ENCODE results near the gene MTX3. TPM values are rescaled to one million over a fixed set of nuclear protein-coding genes. Genes with fewer than 3 reads are reported as not detected.
A peak's percentile ranks its signal among the peaks of the same experiment; 100 is the strongest.

MTX3 gene, protein sequence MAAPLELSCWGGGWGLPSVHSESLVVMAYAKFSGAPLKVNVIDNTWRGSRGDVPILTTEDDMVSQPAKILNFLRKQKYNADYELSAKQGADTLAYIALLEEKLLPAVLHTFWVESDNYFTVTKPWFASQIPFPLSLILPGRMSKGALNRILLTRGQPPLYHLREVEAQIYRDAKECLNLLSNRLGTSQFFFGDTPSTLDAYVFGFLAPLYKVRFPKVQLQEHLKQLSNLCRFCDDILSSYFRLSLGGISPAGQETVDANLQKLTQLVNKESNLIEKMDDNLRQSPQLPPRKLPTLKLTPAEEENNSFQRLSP
- 5.7 and 5.9 TPM in 2 replicates for polyA plus RNA-seq (2013)

DNA sequence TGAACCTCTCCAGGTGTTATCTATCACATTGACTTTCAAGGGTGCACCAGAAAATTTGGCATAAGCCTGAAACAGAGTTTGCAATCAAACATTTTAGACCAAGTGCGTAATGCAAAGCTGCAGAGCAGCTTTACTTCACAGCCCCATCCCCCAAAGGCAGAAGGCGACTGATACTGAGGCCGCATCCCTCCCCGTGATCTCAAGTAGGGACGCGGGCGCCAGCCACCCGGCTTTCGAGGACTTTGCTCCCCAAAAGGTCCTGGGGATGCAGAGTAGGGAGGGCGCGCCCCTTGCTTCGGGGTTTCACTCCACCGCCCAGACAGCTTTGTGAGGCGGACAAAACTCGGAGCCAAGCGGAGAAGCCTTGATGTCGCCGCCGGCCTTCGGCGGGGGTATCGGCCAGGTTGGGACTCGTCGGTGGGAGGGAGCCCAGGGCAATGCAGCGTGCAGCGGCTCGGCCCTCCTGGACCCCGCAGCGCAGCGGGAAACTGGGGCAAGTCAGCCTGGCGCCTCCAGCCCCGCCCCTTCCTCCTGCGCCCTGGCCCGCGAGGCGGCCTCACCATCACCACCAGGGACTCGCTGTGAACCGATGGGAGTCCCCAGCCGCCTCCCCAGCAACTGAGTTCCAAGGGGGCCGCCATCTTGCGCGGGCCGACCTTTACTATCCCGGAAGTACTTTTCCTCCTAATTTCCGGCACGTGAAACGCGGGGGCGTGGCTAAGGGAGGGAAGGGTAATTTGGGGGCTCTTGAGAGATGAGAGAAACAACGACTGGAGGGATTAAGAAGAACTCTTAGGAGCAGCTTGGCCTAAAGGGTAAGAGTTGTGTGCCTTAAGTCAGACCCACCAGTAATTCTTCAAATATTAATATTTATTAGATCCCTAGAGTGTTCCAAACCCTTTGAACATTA is at the start of gene MTX3:
MTX3 (minus strand) TSS at position 665 of the 910 bp plus-strand sequence; CDS start at position 641, 24 bp downstream.
- peak within 1 kb of the TSS; percentile 95 for H3K18ac ChIP-seq (ENCODE audit: low read length)
- H3K79me1 ChIP-seq (ENCODE audit: low read length), result peaks cover 3% of the 10 kb centered on the region
- H3K36me3 ChIP-seq (ENCODE audit: control insufficient read depth in 1 of 2, insufficient read depth in 2 of 2, low read length in 2 of 2), result peaks cover 3 to 7% of the 10 kb centered on the region in 2 experiments
- H2BK120ac ChIP-seq (ENCODE audit: insufficient read depth, low read length, poor library complexity), result peak within 1 kb of the TSS; percentile 76
- H3K4me1 ChIP-seq (ENCODE audit: control insufficient read depth in 1 of 2, insufficient read depth in 2 of 2, low read length in 2 of 2), result peaks cover 0 to 2% of the 10 kb centered on the region in 2 experiments
- WGBS (ENCODE audit: extremely low coverage, insufficient coverage, insufficient read length), result no CpG with 5 or more reads among the region's 50 CpGs
- peak within 1 kb of the TSS; percentile 99 for H4K8ac ChIP-seq (ENCODE audit: low read depth, low read length)
- peak within 1 kb of the TSS; percentile 45 for H2BK5ac ChIP-seq (ENCODE audit: low read depth, low read length, poor library complexity)
- H3K23ac ChIP-seq (ENCODE audit: low read length), result no peak within 1 kb of the TSS
- peaks cover 3% of the 10 kb centered on the region for H3K79me2 ChIP-seq (ENCODE audit: control insufficient read depth, insufficient read depth, low read length, poor library complexity)
- peak within 1 kb of the TSS; percentile 97 for H4K12ac ChIP-seq (ENCODE audit: low read depth, low read length)
- H2AK5ac ChIP-seq (ENCODE audit: low read length), result no peak within 1 kb of the TSS
- peak within 1 kb of the TSS; percentile 99 for H3K4me2 ChIP-seq (ENCODE audit: low read length)
- peak; percentile 63 to 78 for DNase-seq
- H2BK12ac ChIP-seq (ENCODE audit: low read length), result no peak within 1 kb of the TSS
- H3K9ac ChIP-seq (ENCODE audit: low read length), result peak within 1 kb of the TSS; percentile 88
- H3K27me3 ChIP-seq (ENCODE audit: insufficient read depth, low read length), result no peaks in the 10 kb centered on the region
- H3K4me3 ChIP-seq (ENCODE audit: low read depth, low read length), result peak within 1 kb of the TSS; percentile 86
- peak within 1 kb of the TSS; percentile 74 for H3K27ac ChIP-seq (ENCODE audit: low read depth, low read length)
- H3K4ac ChIP-seq (ENCODE audit: low read depth, low read length), result peak within 1 kb of the TSS; percentile 83
- peak within 1 kb of the TSS; percentile 97 for H2AFZ ChIP-seq (ENCODE audit: insufficient read depth, low read length, poor library complexity)
- H3K14ac ChIP-seq (ENCODE audit: low read length), result peak within 1 kb of the TSS; percentile 94
- no peaks in the 10 kb centered on the region for H3K9me3 ChIP-seq (ENCODE audit: insufficient read depth, low read depth, low read length)
- H4K91ac ChIP-seq (ENCODE audit: low read depth, low read length), result peak within 1 kb of the TSS; percentile 86

DNA sequence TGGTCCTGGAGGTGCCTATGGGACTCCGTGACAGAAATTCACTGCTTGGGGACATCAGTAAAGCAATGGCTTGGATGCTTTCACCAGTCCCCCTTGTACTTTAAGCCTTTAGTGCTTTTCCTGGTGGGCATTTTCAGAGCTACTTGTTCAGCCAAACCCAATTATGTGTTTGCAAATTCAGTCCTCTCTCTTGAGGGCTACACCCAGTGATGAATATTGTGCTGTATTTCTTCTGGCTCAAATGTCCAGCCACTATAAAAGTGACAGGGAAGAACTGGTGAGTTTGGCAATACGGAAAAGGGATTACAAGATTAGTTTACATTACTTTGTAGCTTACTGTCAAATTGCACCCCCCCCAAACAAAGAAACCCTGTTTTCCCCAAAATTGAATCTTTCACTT is 48.6 kb upstream of the MTX3 start:
- Histone ChIP-seq H3K9me3 (ENCODE audit: insufficient read depth, low read depth, low read length) (no peaks in the 10 kb centered on the region), H3K14ac (ENCODE audit: low read length) (no peak overlapping the region), H3K9ac (ENCODE audit: low read length) (no peak overlapping the region), H3K79me2 (ENCODE audit: control insufficient read depth, insufficient read depth, low read length, poor library complexity) (no peaks in the 10 kb centered on the region), H3K79me1 (ENCODE audit: low read length) (no peaks in the 10 kb centered on the region), H2BK5ac (ENCODE audit: low read depth, low read length, poor library complexity) (no peak overlapping the region), H3K23ac (ENCODE audit: low read length) (no peak overlapping the region), H2BK120ac (ENCODE audit: insufficient read depth, low read length, poor library complexity) (no peak overlapping the region), H3K18ac (ENCODE audit: low read length) (no peak overlapping the region), H3K4ac (ENCODE audit: low read depth, low read length) (no peak overlapping the region), H4K12ac (ENCODE audit: low read depth, low read length) (no peak overlapping the region), H2AFZ (ENCODE audit: insufficient read depth, low read length, poor library complexity) (no peak overlapping the region), H4K8ac (ENCODE audit: low read depth, low read length) (no peak overlapping the region), H3K36me3 (ENCODE audit: control insufficient read depth in 1 of 2, insufficient read depth in 2 of 2, low read length in 2 of 2) (no peaks in the 10 kb centered on the region), H4K91ac (ENCODE audit: low read depth, low read length) (no peak overlapping the region), H3K27ac (ENCODE audit: low read depth, low read length) (no peak overlapping the region), H2BK12ac (ENCODE audit: low read length) (no peak overlapping the region), H3K4me2 (ENCODE audit: low read length) (no peak overlapping the region), H2AK5ac (ENCODE audit: low read length) (no peak overlapping the region), H3K4me3 (ENCODE audit: low read depth, low read length) (no peak overlapping the region), H3K4me1 (ENCODE audit: control insufficient read depth in 1 of 2, insufficient read depth in 2 of 2, low read length in 2 of 2) (peaks cover 4 to 7% of the 10 kb centered on the region in 2 experiments), H3K27me3 (ENCODE audit: insufficient read depth, low read length) (peaks cover 19% of the 10 kb centered on the region)
- no peak for DNase-seq
- no CpG with 5 or more reads among the region's 2 CpGs for WGBS (ENCODE audit: extremely low coverage, insufficient coverage, insufficient read length)

DNA sequence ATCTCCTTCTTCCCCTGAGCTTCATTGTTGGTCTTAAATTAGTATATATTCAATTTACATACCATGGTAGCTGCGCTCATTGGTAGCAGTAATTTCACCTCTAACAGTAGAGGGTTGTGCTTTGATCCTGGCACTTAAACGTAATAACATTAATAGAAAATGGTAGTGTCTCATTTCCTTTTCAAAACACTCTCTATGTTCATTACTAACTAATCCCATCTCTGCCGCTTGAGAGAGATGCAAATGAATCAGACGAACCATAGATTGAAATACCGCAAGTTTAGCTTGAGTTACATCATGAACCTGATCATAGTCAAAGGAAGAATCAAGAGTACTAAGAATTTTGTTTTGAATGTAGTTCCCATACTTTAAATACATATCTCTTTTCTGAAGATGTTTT is 46.3 kb upstream of the MTX3 start:
- Histone ChIP-seq H3K4me2 (ENCODE audit: low read length) (no peak overlapping the region), H2BK12ac (ENCODE audit: low read length) (no peak overlapping the region), H2BK5ac (ENCODE audit: low read depth, low read length, poor library complexity) (no peak overlapping the region), H3K9ac (ENCODE audit: low read length) (no peak overlapping the region), H4K12ac (ENCODE audit: low read depth, low read length) (no peak overlapping the region), H4K91ac (ENCODE audit: low read depth, low read length) (no peak overlapping the region), H3K36me3 (ENCODE audit: control insufficient read depth in 1 of 2, insufficient read depth in 2 of 2, low read length in 2 of 2) (no peaks in the 10 kb centered on the region), H2AFZ (ENCODE audit: insufficient read depth, low read length, poor library complexity) (no peak overlapping the region), H3K14ac (ENCODE audit: low read length) (no peak overlapping the region), H2BK120ac (ENCODE audit: insufficient read depth, low read length, poor library complexity) (no peak overlapping the region), H3K79me2 (ENCODE audit: control insufficient read depth, insufficient read depth, low read length, poor library complexity) (no peaks in the 10 kb centered on the region), H4K8ac (ENCODE audit: low read depth, low read length) (no peak overlapping the region), H3K18ac (ENCODE audit: low read length) (no peak overlapping the region), H3K27ac (ENCODE audit: low read depth, low read length) (no peak overlapping the region), H3K9me3 (ENCODE audit: insufficient read depth, low read depth, low read length) (no peaks in the 10 kb centered on the region), H3K4me1 (ENCODE audit: control insufficient read depth in 1 of 2, insufficient read depth in 2 of 2, low read length in 2 of 2) (peaks cover 4 to 7% of the 10 kb centered on the region in 2 experiments), H3K4ac (ENCODE audit: low read depth, low read length) (no peak overlapping the region), H3K23ac (ENCODE audit: low read length) (no peak overlapping the region), H3K27me3 (ENCODE audit: insufficient read depth, low read length) (peaks cover 27% of the 10 kb centered on the region), H2AK5ac (ENCODE audit: low read length) (no peak overlapping the region), H3K79me1 (ENCODE audit: low read length) (no peaks in the 10 kb centered on the region), H3K4me3 (ENCODE audit: low read depth, low read length) (no peak overlapping the region)
- no peak for DNase-seq
- no CpG with 5 or more reads among the region's 5 CpGs for WGBS (ENCODE audit: extremely low coverage, insufficient coverage, insufficient read length)

DNA sequence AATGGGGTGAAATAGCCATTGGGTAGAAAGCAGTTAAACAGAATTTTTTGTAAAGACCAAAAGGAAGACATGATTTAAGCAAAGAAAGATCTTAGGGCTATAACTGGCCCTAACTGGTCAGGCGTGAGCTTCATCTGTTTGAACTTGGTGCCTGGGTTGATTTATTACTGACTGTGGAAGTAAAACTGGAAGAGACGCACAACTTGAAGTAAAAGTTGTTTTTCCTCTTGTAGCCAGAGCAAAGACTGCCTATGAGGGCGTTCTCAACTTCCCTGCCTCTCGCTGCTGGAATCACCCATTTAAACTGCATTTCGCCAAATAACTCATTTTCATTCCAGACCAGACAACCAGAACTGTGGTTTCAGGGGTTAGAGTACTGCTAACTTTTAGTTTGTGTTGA is 45.6 kb upstream of the MTX3 start:
- Histone ChIP-seq H3K9ac (ENCODE audit: low read length) (no peak overlapping the region), H3K14ac (ENCODE audit: low read length) (no peak overlapping the region), H3K4me1 (ENCODE audit: control insufficient read depth in 1 of 2, insufficient read depth in 2 of 2, low read length in 2 of 2) (peaks cover 4 to 7% of the 10 kb centered on the region in 2 experiments), H3K79me2 (ENCODE audit: control insufficient read depth, insufficient read depth, low read length, poor library complexity) (no peaks in the 10 kb centered on the region), H3K9me3 (ENCODE audit: insufficient read depth, low read depth, low read length) (no peaks in the 10 kb centered on the region), H2AK5ac (ENCODE audit: low read length) (no peak overlapping the region), H2AFZ (ENCODE audit: insufficient read depth, low read length, poor library complexity) (no peak overlapping the region), H2BK12ac (ENCODE audit: low read length) (no peak overlapping the region), H4K12ac (ENCODE audit: low read depth, low read length) (no peak overlapping the region), H3K27ac (ENCODE audit: low read depth, low read length) (no peak overlapping the region), H3K4me3 (ENCODE audit: low read depth, low read length) (no peak overlapping the region), H2BK5ac (ENCODE audit: low read depth, low read length, poor library complexity) (no peak overlapping the region), H4K91ac (ENCODE audit: low read depth, low read length) (no peak overlapping the region), H3K79me1 (ENCODE audit: low read length) (no peaks in the 10 kb centered on the region), H3K36me3 (ENCODE audit: control insufficient read depth in 1 of 2, insufficient read depth in 2 of 2, low read length in 2 of 2) (no peaks in the 10 kb centered on the region), H4K8ac (ENCODE audit: low read depth, low read length) (no peak overlapping the region), H3K4me2 (ENCODE audit: low read length) (no peak overlapping the region), H3K23ac (ENCODE audit: low read length) (no peak overlapping the region), H2BK120ac (ENCODE audit: insufficient read depth, low read length, poor library complexity) (no peak overlapping the region), H3K27me3 (ENCODE audit: insufficient read depth, low read length) (peaks cover 27% of the 10 kb centered on the region), H3K18ac (ENCODE audit: low read length) (no peak overlapping the region), H3K4ac (ENCODE audit: low read depth, low read length) (no peak overlapping the region)
- no CpG with 5 or more reads among the region's 5 CpGs for WGBS (ENCODE audit: extremely low coverage, insufficient coverage, insufficient read length)
- no peak for DNase-seq
